IPS-18c (cell line): ENCODE data around the gene PSMA8.
"Not testable (repeated sequence)": the region's sequence is repeated elsewhere in the genome, so short reads cannot be mapped to it uniquely, and the experiment has no call there.

Experiments used
- H3K4me3 ChIP-seq: 2 replicates; pipeline ENCODE4 v1.7.0; 2013; ENCODE audit warnings: low read depth, mild to moderate bottlenecking, low read length, moderate library complexity; ENCODE audit not compliant: insufficient read depth
- H3K9me3 ChIP-seq: one replicate; pipeline ENCODE4 v1.6.1; 2013; ENCODE audit warnings: mild to moderate bottlenecking, low read length, moderate library complexity; ENCODE audit not compliant: control insufficient read depth, insufficient read depth

Gene PSMA8

GRCh38 chr18:26135548-26135947 is 1.9 kb downstream of the PSMA8 start:
- no peak overlapping the region for H3K4me3 ChIP-seq
- H3K9me3 ChIP-seq = no peaks in the 10 kb centered on the region

GRCh38 chr18:26157326-26157725 is 23.7 kb downstream of the PSMA8 start:
- Histone ChIP-seq H3K4me3 (no peak overlapping the region), H3K9me3 (no peaks in the 10 kb centered on the region)

GRCh38 chr18:26159353-26159752 is 25.7 kb downstream of the PSMA8 start:
- Histone ChIP-seq H3K4me3 (no peak overlapping the region), H3K9me3 (no peaks in the 10 kb centered on the region)

- H3K4me3 ChIP-seq = no peak overlapping the region
- H3K9me3 ChIP-seq = no peaks in the 10 kb centered on the region
Measured at GRCh38 chr18:26164571-26164970, 30.9 kb downstream of the PSMA8 start.

- not testable (repeated sequence) for H3K4me3 ChIP-seq, H3K9me3 ChIP-seq
Measured at GRCh38 chr18:26167592-26167991, 33.9 kb downstream of the PSMA8 start.

- no peak overlapping the region for H3K4me3 ChIP-seq
- no peaks in the 10 kb centered on the region for H3K9me3 ChIP-seq
Measured at GRCh38 chr18:26175481-26175880, 41.8 kb downstream of the PSMA8 start.

GRCh38 chr18:26176134-26176533 is 42.5 kb downstream of the PSMA8 start:
- no peaks in the 10 kb centered on the region for H3K9me3 ChIP-seq
- no peak overlapping the region for H3K4me3 ChIP-seq

- H3K4me3 ChIP-seq = no peak overlapping the region
- no peaks in the 10 kb centered on the region for H3K9me3 ChIP-seq
Measured at GRCh38 chr18:26181343-26181826, 47.7 kb downstream of the PSMA8 start.

- H3K9me3 ChIP-seq = no peaks in the 10 kb centered on the region
- H3K4me3 ChIP-seq = no peak overlapping the region
Measured at GRCh38 chr18:26183395-26184112, 49.9 kb downstream of the PSMA8 start.

- H3K9me3 ChIP-seq = no peaks in the 10 kb centered on the region
- no peak overlapping the region for H3K4me3 ChIP-seq
Measured at GRCh38 chr18:26185267-26185666, 51.6 kb downstream of the PSMA8 start.

- Histone ChIP-seq H3K9me3 (no peaks in the 10 kb centered on the region), H3K4me3 (no peak overlapping the region)
Measured at GRCh38 chr18:26190506-26190905, 56.8 kb downstream of the PSMA8 start.

- H3K9me3 ChIP-seq = no peaks in the 10 kb centered on the region
- no peak overlapping the region for H3K4me3 ChIP-seq
Measured at GRCh38 chr18:26192233-26192632, 58.6 kb downstream of the PSMA8 start.

- H3K4me3 ChIP-seq = no peak overlapping the region
- H3K9me3 ChIP-seq = no peaks in the 10 kb centered on the region
Measured at GRCh38 chr18:26196605-26197004, 62.9 kb downstream of the PSMA8 start.

GRCh38 chr18:26202001-26202400 is 68.3 kb downstream of the PSMA8 start:
- H3K4me3 ChIP-seq, H3K9me3 ChIP-seq: not testable (repeated sequence)

- no peak overlapping the region for H3K4me3 ChIP-seq
Measured at GRCh38 chr18:26205318-26205717, 71.6 kb downstream of the PSMA8 start.

GRCh38 chr18:26206488-26206887 is 72.8 kb downstream of the PSMA8 start:
- no peak overlapping the region for H3K4me3 ChIP-seq
- H3K9me3 ChIP-seq = peaks cover 2% of the 10 kb centered on the region

More at GRCh38 chr18:26205318-26205717, 71.6 kb downstream of the PSMA8 start:
- peaks cover 2% of the 10 kb centered on the region for H3K9me3 ChIP-seq

GRCh38 chr18:26207937-26208336 is 74.3 kb downstream of the PSMA8 start:
- Histone ChIP-seq H3K4me3 (no peak overlapping the region), H3K9me3 (no peaks in the 10 kb centered on the region)

- Histone ChIP-seq H3K4me3 (no peak overlapping the region), H3K9me3 (no peaks in the 10 kb centered on the region)
Measured at GRCh38 chr18:26208977-26209376, 75.3 kb downstream of the PSMA8 start.

- no peak overlapping the region for H3K4me3 ChIP-seq
Measured at GRCh38 chr18:26210147-26210546, 76.5 kb downstream of the PSMA8 start.

More at GRCh38 chr18:26210147-26210546, 76.5 kb downstream of the PSMA8 start:
- H3K9me3 ChIP-seq = no peaks in the 10 kb centered on the region
